Activated CD4-positive, alpha-beta T cell treated with anti-CD3 and anti-CD28 coated beads for 48 hours (primary cell): ENCODE results near the gene CTPS1.
A peak's percentile ranks its signal among the peaks of the same experiment; 100 is the strongest.

ENCODE experiments used
- DNase-seq: peaks from one replicate; pipeline ENCODE4 v3.0.0-alpha.2; 2020

Gene CTPS1

DNA sequence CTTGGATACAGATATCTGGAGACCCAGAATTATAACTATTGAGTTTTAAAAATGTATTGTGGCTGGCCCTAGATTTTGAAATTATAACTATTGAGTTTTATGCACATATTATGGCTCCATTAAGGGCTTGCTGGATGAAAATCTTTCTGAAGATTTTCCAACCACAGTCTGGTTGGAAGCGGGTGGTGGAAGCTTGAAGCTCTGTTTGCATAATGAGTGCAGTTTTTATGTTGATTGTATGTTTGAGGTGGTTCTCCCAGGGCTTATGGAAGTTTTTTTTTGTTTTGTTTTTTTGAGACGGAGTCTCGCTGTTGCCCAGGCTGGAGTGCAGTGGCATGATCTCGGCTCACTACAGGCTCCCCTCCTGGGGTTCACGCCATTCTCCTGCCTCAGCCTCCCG lies 10.1 kb upstream of the CTPS1 start:
- DNase-seq = no peak

- DNase-seq = no peak
These were observed 7.5 kb upstream of the CTPS1 start for GRCh38 chr1:40971966-40972365.

DNA sequence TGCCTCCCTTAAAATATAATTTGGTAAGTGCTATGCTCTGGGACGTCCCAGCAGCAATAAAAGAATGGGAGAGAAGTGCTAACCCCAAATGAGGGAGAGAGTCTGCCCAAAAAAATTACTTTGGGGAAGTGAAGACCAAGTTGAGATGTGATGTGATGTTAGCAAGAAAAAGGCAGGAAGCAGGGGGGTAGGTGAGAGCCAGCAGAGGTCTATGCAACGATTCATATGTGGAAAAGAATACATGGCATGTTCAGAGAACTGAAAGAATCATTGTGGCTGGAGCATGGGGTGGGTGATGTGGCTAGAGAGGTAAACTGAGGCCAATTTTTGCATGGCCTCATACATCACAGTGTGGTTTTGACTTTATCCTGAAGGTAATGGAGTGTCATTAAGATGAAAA lies 5.6 kb upstream of the CTPS1 start:
- no peak for DNase-seq

DNA sequence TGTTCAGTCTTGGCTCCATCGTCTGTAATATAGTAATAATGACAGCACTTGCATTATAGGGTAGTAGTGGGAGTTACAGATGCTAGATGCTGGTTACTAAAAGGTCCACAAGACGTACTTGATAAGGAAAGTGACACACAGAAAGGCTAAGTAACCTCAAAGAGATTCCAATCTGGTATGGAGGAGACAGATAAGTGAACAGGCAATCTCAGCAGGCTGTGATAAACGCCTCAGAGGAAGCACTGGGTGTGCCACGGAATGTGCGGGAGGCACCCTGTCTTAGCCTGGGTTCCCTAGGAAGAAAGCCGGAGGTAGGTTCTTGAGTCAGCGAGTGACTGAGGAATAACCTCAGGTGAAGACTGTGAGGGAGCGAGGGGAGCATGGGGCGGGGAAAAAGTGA lies 4.6 kb upstream of the CTPS1 start:
- no peak for DNase-seq

DNA sequence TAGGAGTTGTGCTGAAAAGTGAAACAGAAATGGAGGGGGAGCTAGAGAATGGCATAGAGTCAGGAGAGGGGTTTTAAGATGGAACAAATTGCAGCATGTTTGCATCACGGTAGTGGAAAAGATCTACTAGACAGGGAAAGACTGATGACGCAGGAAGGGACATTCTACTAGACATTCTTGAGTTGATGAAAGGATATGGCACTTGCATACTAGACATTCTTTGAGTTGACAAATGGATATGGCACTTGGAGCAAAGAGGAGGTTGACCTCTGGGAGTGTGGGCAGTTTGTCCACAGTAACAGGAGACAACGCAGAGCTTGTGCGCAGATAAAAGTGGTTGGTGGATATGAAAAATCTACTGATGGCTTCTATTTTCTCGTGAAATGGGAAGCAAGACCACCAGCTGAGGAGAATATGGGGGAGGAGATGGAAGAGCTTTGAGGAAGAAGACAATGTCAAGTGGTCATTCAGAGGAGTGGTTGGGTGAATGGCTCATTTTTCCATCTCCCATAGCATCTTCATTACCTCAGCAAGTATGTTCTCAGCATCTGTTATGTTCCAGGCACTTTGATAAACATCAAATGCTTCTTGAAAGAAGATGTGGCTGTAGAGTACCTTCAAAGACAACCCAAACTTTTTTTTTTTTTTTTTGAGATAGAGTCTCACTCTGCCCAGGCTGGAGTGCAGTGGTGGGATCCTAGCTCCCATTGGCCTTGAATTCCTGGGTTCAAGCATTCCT lies 2.4 kb upstream of the CTPS1 start:
- DNase-seq = no peak

DNA sequence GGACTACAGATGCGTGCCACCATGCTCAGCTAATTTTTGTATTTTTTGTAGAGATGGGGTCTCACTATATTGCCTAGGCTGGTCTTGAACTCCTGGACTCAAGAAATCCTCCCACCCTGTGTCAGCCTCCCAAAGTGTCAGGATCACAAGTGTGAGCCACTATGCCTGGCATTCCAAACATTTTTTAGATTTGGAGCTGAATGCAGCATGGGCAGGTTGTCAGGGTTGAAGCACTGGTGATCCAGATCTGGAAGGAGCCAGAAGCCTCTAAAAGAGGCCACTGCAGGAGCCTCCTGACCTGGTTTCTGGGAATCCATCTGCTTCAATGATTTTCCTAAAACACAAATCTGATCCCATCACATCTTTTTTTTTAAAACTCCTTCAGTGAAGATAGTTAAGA lies 1.8 kb upstream of the CTPS1 start:
- no peak for DNase-seq

DNA sequence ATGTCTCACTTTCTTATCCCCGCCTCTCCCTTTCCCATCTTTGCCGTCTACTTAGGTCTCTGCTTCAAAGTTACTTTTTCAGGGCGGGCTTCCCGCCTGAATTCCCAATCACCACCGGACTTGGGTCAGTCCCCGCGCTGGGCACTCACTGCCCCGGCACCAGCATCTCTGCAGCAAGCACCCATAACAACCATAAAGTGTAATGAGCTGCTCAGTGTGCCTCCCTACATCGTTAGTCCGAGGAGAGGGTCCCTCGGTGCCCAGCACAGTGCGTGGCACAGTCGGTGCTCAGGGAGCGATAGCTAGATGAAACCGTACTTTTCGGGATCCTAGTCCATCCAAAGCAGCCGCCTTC lies 633 bp upstream of the CTPS1 start:
- DNase-seq = no peak

- DNase-seq = no peak
These were observed 564 bp downstream of the CTPS1 start for GRCh38 chr1:40980068-40980452.

DNA sequence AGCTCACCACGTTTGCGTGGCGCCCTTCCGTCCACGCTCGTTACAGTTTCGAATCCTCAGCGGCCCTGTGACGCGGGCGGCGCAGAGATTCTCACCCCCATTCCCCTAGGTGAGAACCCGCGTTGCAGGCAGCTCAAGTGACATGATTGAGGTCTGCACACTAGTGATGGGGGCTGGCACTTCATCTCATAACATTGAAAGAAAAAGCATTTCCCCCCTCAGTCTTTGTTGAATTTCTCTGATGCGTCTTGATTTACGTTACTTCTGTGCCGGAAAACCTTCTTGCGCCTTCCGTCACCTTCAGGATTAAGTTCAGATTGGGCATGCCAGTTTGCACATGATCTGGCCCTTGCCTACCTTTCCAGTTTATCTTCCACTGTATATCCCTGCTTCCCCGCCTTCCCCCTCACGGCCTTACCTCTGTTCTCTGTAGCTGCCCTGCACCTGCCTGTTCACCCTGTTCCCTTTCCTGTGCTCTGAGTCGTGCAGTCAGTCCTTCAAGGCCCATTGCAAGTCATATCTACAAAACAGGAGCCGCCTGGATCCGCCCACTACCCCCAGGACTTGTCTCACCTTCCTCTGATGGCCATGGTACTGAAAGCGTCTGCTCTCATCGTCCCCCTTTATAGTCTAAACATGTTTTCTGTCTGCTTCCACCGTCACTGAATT lies 1.1 kb downstream of the CTPS1 start:
- peak; percentile 77 for DNase-seq

GRCh38 chr1:40981691-40982448 lies 2.4 kb downstream of the CTPS1 start:
- DNase-seq = no peak

DNA sequence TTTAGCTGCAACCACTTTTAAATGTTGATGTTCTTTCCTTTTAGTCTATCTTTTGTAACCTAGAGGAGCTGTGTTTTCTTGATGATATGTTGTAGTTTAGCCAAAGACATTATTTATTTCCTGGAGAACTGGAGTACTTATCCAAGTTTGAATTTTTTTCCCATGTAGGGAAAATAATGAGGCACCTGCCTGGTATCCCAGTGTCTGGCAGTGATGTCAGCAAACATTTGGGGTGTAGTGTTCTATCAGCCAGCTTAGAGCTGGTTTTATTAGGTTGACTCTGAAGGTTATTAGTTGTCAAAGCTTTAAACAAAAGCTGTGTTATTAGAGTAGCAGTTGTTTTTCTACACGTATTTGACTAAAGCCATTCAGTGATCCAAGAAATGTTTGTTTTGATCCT lies 3.2 kb downstream of the CTPS1 start:
- no peak for DNase-seq

DNA sequence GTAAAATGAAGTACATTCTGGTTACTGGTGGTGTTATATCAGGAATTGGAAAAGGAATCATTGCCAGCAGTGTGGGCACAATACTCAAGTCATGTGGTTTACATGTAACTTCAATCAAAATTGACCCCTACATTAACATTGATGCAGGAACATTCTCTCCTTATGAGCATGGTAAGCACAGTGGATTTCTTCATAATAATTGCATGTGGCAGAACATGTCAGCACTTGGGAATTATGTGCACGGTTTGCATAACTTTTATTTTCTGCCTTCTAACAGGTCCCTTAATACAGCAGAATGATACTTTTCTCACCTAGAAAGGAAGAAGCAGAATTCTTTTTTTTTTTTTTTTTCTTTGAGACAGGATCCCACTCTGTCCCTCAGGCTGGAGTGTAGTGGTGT lies 3.8 kb downstream of the CTPS1 start:
- DNase-seq = no peak

DNA sequence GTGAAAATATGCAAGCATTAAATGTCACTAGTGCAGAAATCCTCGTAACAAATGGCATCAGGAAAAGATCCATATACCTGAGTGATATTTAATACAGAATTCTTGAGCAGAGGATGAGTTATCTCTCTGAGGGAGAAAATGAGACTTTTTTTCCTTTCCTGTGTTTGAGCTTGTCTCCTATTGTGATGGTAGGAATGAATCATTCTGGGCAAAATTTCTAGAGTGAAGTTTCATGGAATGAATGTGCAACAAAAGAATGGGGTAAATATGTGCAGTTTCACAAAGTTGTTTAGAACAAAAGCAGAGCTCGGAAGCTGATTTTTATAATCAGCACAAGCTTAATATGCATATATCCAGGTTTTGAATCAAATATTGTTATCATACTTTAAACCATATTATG lies 4.6 kb downstream of the CTPS1 start:
- no peak for DNase-seq

- no peak for DNase-seq
These were observed 5.0 kb downstream of the CTPS1 start for GRCh38 chr1:40984531-40984930.

DNA sequence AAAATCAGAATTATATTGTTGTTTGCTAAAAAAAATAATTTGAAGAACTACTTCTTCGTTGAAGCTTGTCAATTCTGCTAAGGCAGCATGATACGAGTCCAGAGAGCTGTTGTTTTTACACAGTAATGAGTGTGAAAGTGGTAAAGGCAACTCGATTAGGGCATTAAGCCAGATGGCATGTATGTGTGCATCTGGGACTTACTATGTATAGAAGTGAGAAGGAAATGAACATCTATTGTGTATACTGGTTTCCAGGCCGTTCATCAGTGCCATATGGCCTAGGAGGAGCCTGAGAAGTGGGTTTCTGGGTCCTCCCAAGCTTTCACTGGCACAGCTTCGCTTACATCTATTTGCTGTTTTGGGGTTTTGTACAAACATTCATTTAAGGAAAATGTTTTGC lies 5.7 kb downstream of the CTPS1 start:
- no peak for DNase-seq

DNA sequence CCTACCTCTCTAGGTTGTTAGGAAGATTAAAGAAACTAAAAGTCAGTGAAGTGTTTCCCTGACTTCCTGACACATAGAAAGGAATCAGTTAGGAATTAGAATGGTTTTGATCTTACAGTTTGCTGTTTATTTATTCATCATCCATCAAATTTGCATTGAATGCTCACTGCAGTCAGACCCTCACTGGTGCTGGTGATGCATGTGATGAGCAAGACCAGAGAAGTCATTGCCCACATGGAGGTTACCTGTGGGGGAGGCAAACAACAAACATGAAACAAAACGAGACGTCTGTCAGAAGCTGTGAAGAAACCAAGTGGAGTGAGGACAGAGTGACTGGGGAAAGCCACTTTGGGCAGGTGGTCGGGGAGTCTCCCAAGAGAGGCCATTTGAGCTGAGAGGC lies 6.4 kb downstream of the CTPS1 start:
- DNase-seq = no peak

- DNase-seq = no peak
These were observed 6.9 kb downstream of the CTPS1 start for GRCh38 chr1:40986328-40986783.

- no peak for DNase-seq
These were observed 7.5 kb downstream of the CTPS1 start for GRCh38 chr1:40986956-40987355.

DNA sequence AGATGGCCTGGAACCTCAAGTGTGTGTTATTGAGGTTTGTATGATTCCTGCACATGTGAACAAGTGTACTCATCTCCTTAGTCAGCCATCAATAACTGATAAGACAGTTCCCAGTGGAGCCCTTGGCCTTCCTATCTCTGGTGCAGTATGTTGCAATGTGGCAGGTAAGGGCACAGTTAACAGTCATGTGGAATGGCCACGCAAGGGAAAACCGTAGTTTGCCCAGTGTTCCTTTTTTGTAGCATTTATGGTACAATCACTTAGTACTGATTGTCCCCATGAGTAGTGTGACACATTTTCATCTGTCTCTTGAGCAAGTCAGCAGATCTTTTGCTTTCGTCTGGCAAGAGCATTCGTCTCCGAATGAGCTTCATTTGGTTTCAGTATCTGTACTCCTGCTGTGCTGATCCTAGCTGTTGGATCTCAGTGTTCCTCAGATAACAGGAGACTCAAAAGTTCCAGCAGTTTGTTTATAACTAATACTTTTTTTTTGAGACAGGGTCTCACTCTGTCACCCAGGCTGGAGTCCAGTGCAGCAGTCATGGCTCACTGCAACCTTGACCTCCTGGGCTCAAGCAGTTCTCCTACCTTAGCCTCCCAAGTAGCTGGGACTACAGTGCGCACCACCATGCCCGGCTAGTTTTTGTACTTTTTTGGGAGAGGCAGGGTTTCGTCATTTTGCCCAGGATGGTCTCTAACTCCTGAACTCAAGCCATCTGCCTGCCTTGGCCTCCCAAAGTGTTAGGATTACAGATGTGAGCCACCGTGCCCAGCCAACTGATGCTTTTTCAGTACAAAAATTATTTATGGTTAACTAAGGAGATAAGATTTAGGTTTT lies 8.2 kb downstream of the CTPS1 start:
- no peak for DNase-seq

DNA sequence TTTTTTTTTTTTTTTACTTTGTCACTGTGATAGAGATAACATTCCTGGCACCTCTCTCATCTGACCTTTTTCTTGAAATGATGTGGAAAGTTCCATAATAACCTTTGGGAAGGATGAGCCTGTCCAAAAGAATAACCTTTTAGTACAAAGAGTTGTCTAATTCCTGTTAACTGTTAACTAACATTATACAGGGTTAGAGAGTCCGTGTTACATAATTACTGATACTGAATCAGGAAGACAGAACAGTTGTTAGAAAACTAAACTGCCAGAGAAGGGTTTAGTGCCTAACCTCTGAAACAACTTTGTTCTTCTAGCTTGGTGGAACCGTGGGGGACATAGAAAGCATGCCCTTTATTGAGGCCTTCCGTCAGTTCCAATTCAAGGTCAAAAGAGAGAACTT lies 8.8 kb downstream of the CTPS1 start:
- no peak for DNase-seq

DNA sequence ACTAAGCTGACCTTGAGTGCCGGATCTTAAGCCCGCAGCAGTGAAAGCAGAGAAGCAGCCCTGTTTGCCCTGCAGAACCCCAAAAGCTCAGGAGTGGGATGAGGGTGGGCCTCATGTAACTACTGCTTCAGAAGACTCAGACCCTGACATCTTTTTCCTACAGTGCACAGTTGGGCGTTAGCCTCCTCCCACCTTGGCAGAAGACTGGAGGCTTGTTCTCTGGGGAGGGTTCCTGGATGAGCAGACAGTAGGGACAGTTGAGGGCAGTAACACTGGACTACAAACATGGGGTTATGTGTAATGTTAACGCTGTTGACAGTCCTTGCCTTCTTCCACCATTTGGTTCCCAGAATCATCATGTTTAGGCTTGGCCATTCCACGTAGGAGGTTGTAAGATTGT lies 9.6 kb downstream of the CTPS1 start:
- DNase-seq = no peak

GRCh38 chr1:40997096-40997495 lies 17.6 kb downstream of the CTPS1 start:
- DNase-seq = no peak

- no peak for DNase-seq
These were observed 19.2 kb downstream of the CTPS1 start for GRCh38 chr1:40998668-40999067.
